H1 (cell line): ENCODE measurements around the gene PTPRD. TPM values are rescaled to one million over a fixed set of nuclear protein-coding genes. Genes with fewer than 3 reads are reported as not detected.

Experiments used
- SIN3A ChIP-seq, 2 experiments: IDR thresholded peaks in 1 of 2; conservative IDR thresholded peaks in 1 of 2; 2 replicates each; pipeline ENCODE4 v1.6.1; 2011 to 2012; ENCODE audit warnings: low read length in 2 of 2, improper control_type of control experiment in 1 of 2, low read depth in 1 of 2, mild to moderate bottlenecking in 1 of 2
- SIRT6 ChIP-seq: IDR thresholded peaks from one replicate; pipeline ENCODE4 v1.7.1; 2012; ENCODE audit warnings: low read length, inconsistent platforms
- SRF ChIP-seq: IDR thresholded peaks from 2 replicates; pipeline ENCODE4 v1.6.1; 2011; ENCODE audit warnings: mild to moderate bottlenecking, low read depth, low read length, moderate library complexity
- polyA plus RNA-seq, 7 experiments: library from polyadenylated mRNA; depleted of rRNA in 3 of 7; stranded (reverse) in 5 of 7; unstranded in 2 of 7; fragments of >200 nt in 5 of 7; fragments of 200-250 nt in 2 of 7; gene quantifications; 1 replicate in 5 of 7; 2 replicates in 1 of 7; 4 replicates in 1 of 7; pipeline versions ENCODE4 v1.2.1 to v1.2.3, GENCODE V29; 2011 to 2013; ENCODE audit warnings: missing spikeins in 2 of 7, mixed read lengths in 2 of 7
- total RNA-seq: library from RNA; stranded (reverse); fragmentation: NEBNext Ultra II Directional; extraction: Animal tissue kit (Norgen Biotek cat#: 25700); gene quantifications from 2 replicates; pipeline ENCODE4 v1.2.1, GENCODE V29; 2021

The PTPRD gene
- total and polyA plus RNA-seq, 2 of the 8 experiments (the other 6 are each of a cell fraction or from before 2014, with no cell fraction given): 17.2 to 77.0 TPM

- TF ChIP-seq SRF (no peak), SIN3A (conservative IDR thresholded peaks at IDR 0.05 in 1 of 2, IDR thresholded peaks at IDR 0.05 in 1 of 2; ENCODE audit: low read depth in 1 of 2, low read length in 2 of 2) (no peak), SIRT6 (no peak)
- TF ChIP-seq, all 59 proteins: peak for 0
Observed at GRCh38 chr9:9202276-9202675, 1410.5 kb downstream of the PTPRD start (continued).
